HepG2 (cell line): ENCODE results near the gene KLF7. TPM values are rescaled to one million over a fixed set of nuclear protein-coding genes. Genes with fewer than 3 reads are reported as not detected.

Experiments
- ASH2L ChIP-seq: fragments of 300-600, 200-600 bp; sonication (generic); IDR thresholded peaks from 2 replicates; pipeline ENCODE4 v1.7.0; 2017; ENCODE audit warnings: low read depth, mild to moderate bottlenecking, moderate library complexity, mixed read lengths, low read length; ENCODE audit not compliant: insufficient read length
- EHMT2 ChIP-seq: fragments of 200-600 bp; sonication (generic); IDR thresholded peaks from 2 replicates; pipeline ENCODE4 v1.7.0; 2017; ENCODE audit warnings: antibody characterized with exemption, low read depth, low read length, borderline replicate concordance
- ELK4 ChIP-seq: sonication (generic); formaldehyde crosslinking; IDR thresholded peaks from 2 replicates; pipeline ENCODE4 v1.9.0; 2021; ENCODE audit warnings: missing genetic modification reagents, borderline replicate concordance
- ETV5 ChIP-seq: IDR thresholded peaks from 2 replicates; pipeline ENCODE4 v1.6.1; 2018; ENCODE audit warnings: missing biosample characterization, missing genetic modification reagents, inconsistent platforms, borderline replicate concordance
- FOSL2 ChIP-seq: sonication (generic); formaldehyde crosslinking; IDR thresholded peaks from 2 replicates; pipeline ENCODE4 v1.4.0; 2020; ENCODE audit warnings: missing genetic modification reagents
- HMG20A ChIP-seq: IDR thresholded peaks from 2 replicates; pipeline ENCODE4 v1.6.1; 2016; ENCODE audit warnings: borderline replicate concordance
- IKZF5 ChIP-seq: IDR thresholded peaks from 2 replicates; pipeline ENCODE4 v1.6.1; 2018; ENCODE audit warnings: missing genetic modification reagents, mild to moderate bottlenecking, missing compliant biosample characterization
- PAF1 ChIP-seq: IDR thresholded peaks from 2 replicates; pipeline ENCODE4 v1.6.1; 2016; ENCODE audit warnings: missing genetic modification reagents, missing compliant biosample characterization
- PRDM4 ChIP-seq: sonication (generic); formaldehyde crosslinking; IDR thresholded peaks from 2 replicates; pipeline ENCODE4 v1.9.0; 2021; ENCODE audit warnings: missing genetic modification reagents, borderline replicate concordance
- RARA ChIP-seq: IDR thresholded peaks from 2 replicates; pipeline ENCODE4 v1.6.1; 2016; ENCODE audit warnings: missing genetic modification reagents, missing compliant biosample characterization
- REST ChIP-seq, 2 experiments: IDR thresholded peaks; 2 replicates each; pipeline ENCODE4 v1.6.1; 2011 to 2012; ENCODE audit warnings: low read length in 2 of 2, borderline replicate concordance in 1 of 2, low read depth in 1 of 2, mild to moderate bottlenecking in 1 of 2, moderate library complexity in 1 of 2
- RNF2 ChIP-seq: fragments of 450-650 bp; conservative IDR thresholded peaks from 2 replicates; pipeline ENCODE4 v1.6.1; 2016; ENCODE audit warnings: low read depth
- SAP130 ChIP-seq: IDR thresholded peaks from 2 replicates; pipeline ENCODE4 v1.6.1; 2016; ENCODE audit warnings: low read depth
- SKIL ChIP-seq: sonication (generic); formaldehyde crosslinking; IDR thresholded peaks from 2 replicates; pipeline ENCODE4 v1.8.0; 2022; ENCODE audit warnings: missing genetic modification reagents, mild to moderate bottlenecking, moderate library complexity, borderline replicate concordance
- TAF1 ChIP-seq: sonication (generic); formaldehyde crosslinking; IDR thresholded peaks from 2 replicates; pipeline ENCODE4 v1.4.0; 2020; ENCODE audit warnings: missing genetic modification reagents
- TBL1XR1 ChIP-seq: fragments of 150-350 bp; IDR thresholded peaks from 2 replicates; pipeline ENCODE4 v1.6.1; 2014; ENCODE audit warnings: borderline replicate concordance, low read length; ENCODE audit not compliant: partially characterized antibody
- ZMAT3 ChIP-seq: sonication (generic); formaldehyde crosslinking; conservative IDR thresholded peaks from 2 replicates; pipeline ENCODE4 v1.7.0; 2021; ENCODE audit warnings: missing genetic modification reagents
- ZNF30 ChIP-seq: sonication (generic); formaldehyde crosslinking; IDR thresholded peaks from 2 replicates; pipeline ENCODE4 v1.5.0; 2020; ENCODE audit warnings: mild to moderate bottlenecking, missing genetic modification reagents
- ZNF614 ChIP-seq: IDR thresholded peaks from 2 replicates; pipeline ENCODE4 v1.6.1; 2018; ENCODE audit warnings: missing biosample characterization, missing genetic modification reagents, inconsistent platforms, borderline replicate concordance
- ZNF780A ChIP-seq: sonication (generic); formaldehyde crosslinking; IDR thresholded peaks from 2 replicates; pipeline ENCODE4 v1.8.0; 2022; ENCODE audit warnings: mild to moderate bottlenecking, missing genetic modification reagents, moderate library complexity
- ZNF83 ChIP-seq: sonication (generic); formaldehyde crosslinking; IDR thresholded peaks from 2 replicates; pipeline ENCODE4 v1.4.0; 2020; ENCODE audit warnings: missing genetic modification reagents, mild to moderate bottlenecking, borderline replicate concordance
- polyA plus RNA-seq, 8 experiments: library from polyadenylated mRNA; depleted of rRNA in 3 of 8; stranded (reverse) in 7 of 8; unstranded in 1 of 8; fragments of >200 nt; fragmentation: Illumina TruSeq in 4 of 8; extraction: Trizol in 4 of 8; gene quantifications; 2 replicates each; pipeline versions ENCODE4 v1.2.1 to v1.2.3, GENCODE V29; 2011 to 2016; ENCODE audit warnings: low read depth in 4 of 8, missing spikeins in 1 of 8, mixed read lengths in 1 of 8; ENCODE audit not compliant: insufficient read depth in 1 of 8
- total RNA-seq, 5 experiments: library from RNA; depleted of rRNA; stranded (reverse); fragments of >200 nt; fragmentation: Illumina TruSeq; extraction: Trizol; gene quantifications; 2 replicates each; pipeline ENCODE4 v1.2.3, GENCODE V29; 2016; ENCODE audit warnings: low read depth in 1 of 5

Gene KLF7
- total and polyA plus RNA-seq, 2 of the 13 experiments (the other 11 are each of a cell fraction or from before 2014, with no cell fraction given), result 2.6 to 5.4 TPM

GRCh38 chr2:207163756-207164005, 2.1 kb downstream of the KLF7 start (continued):
- TF ChIP-seq ELK4 (CRISPR knock-in tag) (no peak), EHMT2 (no peak), REST (IDR thresholded peaks at IDR 0.05; ENCODE audit: borderline replicate concordance in 1 of 2, low read depth in 1 of 2, low read length in 2 of 2) (peak in 1 of 2 experiments; percentile 2; a peak in 1 of 4 replicates), ASH2L (no peak), RNF2 (no peak), IKZF5 (CRISPR knock-in tag) (peak; percentile 35; the same call in 1 of the 2 replicates), ZNF780A (CRISPR knock-in tag) (no peak), PRDM4 (no peak), SKIL (CRISPR knock-in tag) (0 out of 2 replicates have a peak, but pooled peaks have one; percentile 40), PAF1 (CRISPR knock-in tag) (no peak), RARA (CRISPR knock-in tag) (peak; percentile 45; the same call in 1 of the 2 replicates), TBL1XR1 (peak; percentile 64), ETV5 (CRISPR knock-in tag) (no peak), ZMAT3 (CRISPR knock-in tag) (no peak), TAF1 (CRISPR knock-in tag) (no peak), ZNF614 (CRISPR knock-in tag) (no peak), HMG20A (CRISPR knock-in tag) (peak; percentile 5; the same call in 1 of the 2 replicates), ZNF30 (CRISPR knock-in tag) (no peak), ZNF83 (no peak), SAP130 (CRISPR knock-in tag) (0 out of 2 replicates have a peak, but pooled peaks have one; percentile 6), FOSL2 (CRISPR knock-in tag) (no peak)
